Calu3 (cell line): ENCODE measurements around the gene ONECUT2. TPM values are rescaled to one million over a fixed set of nuclear protein-coding genes. Genes with fewer than 3 reads are reported as not detected.
A peak's percentile ranks its signal among the peaks of the same experiment; 100 is the strongest.

Experiments used
- BruUV-seq: library from RNA; stranded (reverse); fragments of 400-500 nt; replicated peaks from 2 replicates; lab custom pipeline; 2021; lab: Mats Ljungman, UMichigan
- CTCF ChIA-PET: fragments of 300-600 bp; sonication (Branson Sonifier 250); formaldehyde crosslinking; loops from one replicate; lab custom pipeline; 2022; ENCODE audit warnings: antibody characterized with exemption; lab: Charles Lee
- DNase-seq: peaks from one replicate; pipeline ENCODE4 v3.0.0; 2022
- H3K27ac Mint-ChIP-seq: one replicate; pipeline ENCODE4 v1.8.0; 2022; ENCODE audit warnings: mixed read lengths; ENCODE audit not compliant: unreplicated experiment
- H3K27me3 Mint-ChIP-seq: one replicate; pipeline ENCODE4 v1.8.0; 2022; ENCODE audit warnings: mixed read lengths; ENCODE audit not compliant: unreplicated experiment
- H3K36me3 Mint-ChIP-seq: one replicate; pipeline ENCODE4 v1.8.0; 2022; ENCODE audit warnings: mild to moderate bottlenecking, moderate library complexity, mixed read lengths; ENCODE audit not compliant: insufficient read depth, unreplicated experiment
- H3K4me1 Mint-ChIP-seq: one replicate; pipeline ENCODE4 v1.8.0; 2022; ENCODE audit warnings: mild to moderate bottlenecking, low read depth, mixed read lengths; ENCODE audit not compliant: unreplicated experiment
- H3K4me3 Mint-ChIP-seq: one replicate; pipeline ENCODE4 v1.8.0; 2022; ENCODE audit warnings: mild to moderate bottlenecking, low read depth, moderate library complexity, mixed read lengths; ENCODE audit not compliant: unreplicated experiment
- H3K9me3 Mint-ChIP-seq: one replicate; pipeline ENCODE4 v1.8.0; 2022; ENCODE audit warnings: low read depth, mixed read lengths; ENCODE audit not compliant: unreplicated experiment
- intact Hi-C: fragments of 100-400 bp; cut with micrococcal nuclease; formaldehyde crosslinking; loops from one replicate; pipeline ENCODE4 v1.10.0; 2022; ENCODE audit not compliant: unreplicated experiment
- total RNA-seq: library from RNA; stranded (reverse); gene quantifications from 2 replicates; pipeline ENCODE4 v1.2.3, GENCODE V29; 2022
- TF ChIP-seq, protein P1 (sequence below): fragments of 200-600 bp; IDR thresholded peaks from one replicate; pipeline ENCODE4 v1.8.0; 2022; ENCODE audit warnings: antibody characterized with exemption; ENCODE audit not compliant: unreplicated experiment

The ONECUT2 gene
- total RNA-seq, 1 experiment from 2014 or later: 182 TPM

DNA sequence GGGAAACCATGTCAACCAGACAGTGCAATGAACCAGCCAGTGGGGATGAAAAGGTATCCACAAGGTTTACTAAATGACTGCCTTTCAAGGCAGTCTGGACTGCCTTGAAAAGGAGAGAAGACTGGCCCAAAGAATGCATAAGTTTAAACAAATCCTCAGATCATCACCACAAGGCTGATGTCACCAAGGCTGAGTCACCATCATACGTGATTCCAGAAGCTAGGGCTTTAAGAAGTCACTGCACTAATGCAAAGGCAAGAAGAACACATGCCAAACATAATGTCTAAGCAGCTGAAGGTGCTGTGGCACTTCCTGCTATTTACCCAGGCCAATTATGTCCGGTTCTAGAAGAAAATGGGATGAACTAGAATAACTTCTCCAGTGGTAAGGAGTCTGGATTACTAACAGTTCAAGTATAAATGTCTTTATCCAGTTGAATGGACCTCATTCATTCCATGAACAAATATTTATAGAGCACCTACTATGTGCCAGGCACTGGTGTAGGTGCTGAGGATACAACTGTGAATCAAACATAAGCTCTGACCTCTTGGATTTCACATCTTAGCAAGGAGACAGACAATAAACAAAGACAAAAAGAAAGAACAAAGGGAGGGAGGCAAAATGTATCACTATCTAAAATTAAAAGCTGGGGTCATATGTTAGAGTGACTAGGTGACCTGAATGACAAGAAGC is 37.6 kb upstream of the ONECUT2 start:
- no peaks in the 10 kb centered on the region for H3K27me3 Mint-ChIP-seq
- peak overlapping the region; percentile 10 for H3K27ac Mint-ChIP-seq
- DNase-seq: peak; percentile 38

GRCh38 chr18:57404345-57404744 is 30.8 kb upstream of the ONECUT2 start:
- intact Hi-C loops: no loop called here
- DNase-seq: no peak
- H3K36me3 Mint-ChIP-seq: peaks cover under 1% of the 10 kb centered on the region
- CTCF ChIA-PET: no interaction called here
- no peak overlapping the region for H3K27ac Mint-ChIP-seq
- no peak overlapping the region for H3K4me3 Mint-ChIP-seq
- H3K4me1 Mint-ChIP-seq: no peaks in the 10 kb centered on the region
- BruUV-seq: no TSS peak
- TF ChIP-seq, protein P1, sequence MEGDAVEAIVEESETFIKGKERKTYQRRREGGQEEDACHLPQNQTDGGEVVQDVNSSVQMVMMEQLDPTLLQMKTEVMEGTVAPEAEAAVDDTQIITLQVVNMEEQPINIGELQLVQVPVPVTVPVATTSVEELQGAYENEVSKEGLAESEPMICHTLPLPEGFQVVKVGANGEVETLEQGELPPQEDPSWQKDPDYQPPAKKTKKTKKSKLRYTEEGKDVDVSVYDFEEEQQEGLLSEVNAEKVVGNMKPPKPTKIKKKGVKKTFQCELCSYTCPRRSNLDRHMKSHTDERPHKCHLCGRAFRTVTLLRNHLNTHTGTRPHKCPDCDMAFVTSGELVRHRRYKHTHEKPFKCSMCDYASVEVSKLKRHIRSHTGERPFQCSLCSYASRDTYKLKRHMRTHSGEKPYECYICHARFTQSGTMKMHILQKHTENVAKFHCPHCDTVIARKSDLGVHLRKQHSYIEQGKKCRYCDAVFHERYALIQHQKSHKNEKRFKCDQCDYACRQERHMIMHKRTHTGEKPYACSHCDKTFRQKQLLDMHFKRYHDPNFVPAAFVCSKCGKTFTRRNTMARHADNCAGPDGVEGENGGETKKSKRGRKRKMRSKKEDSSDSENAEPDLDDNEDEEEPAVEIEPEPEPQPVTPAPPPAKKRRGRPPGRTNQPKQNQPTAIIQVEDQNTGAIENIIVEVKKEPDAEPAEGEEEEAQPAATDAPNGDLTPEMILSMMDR: no peak
- H3K27me3 Mint-ChIP-seq: no peaks in the 10 kb centered on the region
- H3K9me3 Mint-ChIP-seq: no peaks in the 10 kb centered on the region

More for the DNA sequence above, 37.6 kb upstream of the ONECUT2 start:
- Mint-ChIP-seq H3K9me3 (peaks cover 14% of the 10 kb centered on the region), H3K4me3 (no peak overlapping the region), H3K36me3 (peaks cover 4% of the 10 kb centered on the region), H3K4me1 (peaks cover 12% of the 10 kb centered on the region)
- no TSS peak for BruUV-seq
- intact Hi-C loops: no loop called here
- CTCF ChIA-PET: interaction anchor here (0.9 kb wide), 1 partner anchor 130 kb away, joined by 3 read pairs; no protein-coding TSS in a partner anchor
- TF ChIP-seq, protein P1: no peak

DNA sequence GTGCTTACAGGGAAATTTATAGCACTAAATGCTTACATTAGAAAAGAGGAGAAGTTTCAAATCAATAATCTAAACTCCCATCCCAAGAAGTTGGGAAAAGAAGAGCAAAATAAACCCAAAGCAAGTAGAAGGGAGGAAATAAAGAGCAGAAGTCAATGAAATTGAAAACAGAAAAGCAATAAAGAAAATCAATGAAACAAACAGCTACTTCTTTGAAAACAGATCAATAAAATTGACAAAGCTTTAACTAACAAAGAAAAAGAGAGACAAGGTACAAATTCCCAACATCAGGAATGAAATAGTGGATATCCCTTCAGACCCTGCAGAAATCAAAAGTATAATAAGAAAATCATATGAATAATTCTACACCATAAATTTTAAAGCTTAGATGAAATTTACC is 25.5 kb upstream of the ONECUT2 start:
- intact Hi-C loops: no loop called here
- BruUV-seq: no TSS peak
- no peak overlapping the region for H3K4me3 Mint-ChIP-seq
- no peak overlapping the region for H3K27ac Mint-ChIP-seq
- H3K36me3 Mint-ChIP-seq: peaks cover 6% of the 10 kb centered on the region
- CTCF ChIA-PET: no interaction called here
- no peaks in the 10 kb centered on the region for H3K27me3 Mint-ChIP-seq
- H3K4me1 Mint-ChIP-seq: no peaks in the 10 kb centered on the region
- TF ChIP-seq, protein P1: no peak
- no peak for DNase-seq
- H3K9me3 Mint-ChIP-seq: peaks cover 3% of the 10 kb centered on the region

GRCh38 chr18:57410749-57411148 is 24.4 kb upstream of the ONECUT2 start:
- Mint-ChIP-seq H3K4me3 (no peak overlapping the region), H3K27me3 (no peaks in the 10 kb centered on the region), H3K9me3 (peaks cover 3% of the 10 kb centered on the region), H3K36me3 (peaks cover 6% of the 10 kb centered on the region), H3K27ac (no peak overlapping the region), H3K4me1 (no peaks in the 10 kb centered on the region)
- DNase-seq: no peak
- intact Hi-C loops: no loop called here
- TF ChIP-seq, protein P1: no peak
- BruUV-seq: no TSS peak
- CTCF ChIA-PET: no interaction called here
